Thyroid gland (tissue), 4 donors: ENCODE results near the gene FCHO1.

Experiments
- POLR2A ChIP-seq, 2 donors: fragments of 450-650 bp; IDR thresholded peaks; one replicate each; pipeline ENCODE4 v1.6.1; 2017; ENCODE audit warnings: antibody characterized with exemption in 2 of 2, mild to moderate bottlenecking in 2 of 2, moderate library complexity in 1 of 2
- TF ChIP-seq, protein P1 (sequence below), 6 experiments: fragments of 200-600 bp in 3 of 6; fragments of 450-650 bp in 3 of 6; sonication (generic) in 3 of 6; IDR thresholded peaks; one replicate each; pipeline ENCODE4 v1.5.1; 2016 to 2019; ENCODE audit warnings: antibody characterized with exemption in 6 of 6, mild to moderate bottlenecking in 2 of 6, inconsistent platforms in 1 of 6, moderate library complexity in 1 of 6

DNA sequence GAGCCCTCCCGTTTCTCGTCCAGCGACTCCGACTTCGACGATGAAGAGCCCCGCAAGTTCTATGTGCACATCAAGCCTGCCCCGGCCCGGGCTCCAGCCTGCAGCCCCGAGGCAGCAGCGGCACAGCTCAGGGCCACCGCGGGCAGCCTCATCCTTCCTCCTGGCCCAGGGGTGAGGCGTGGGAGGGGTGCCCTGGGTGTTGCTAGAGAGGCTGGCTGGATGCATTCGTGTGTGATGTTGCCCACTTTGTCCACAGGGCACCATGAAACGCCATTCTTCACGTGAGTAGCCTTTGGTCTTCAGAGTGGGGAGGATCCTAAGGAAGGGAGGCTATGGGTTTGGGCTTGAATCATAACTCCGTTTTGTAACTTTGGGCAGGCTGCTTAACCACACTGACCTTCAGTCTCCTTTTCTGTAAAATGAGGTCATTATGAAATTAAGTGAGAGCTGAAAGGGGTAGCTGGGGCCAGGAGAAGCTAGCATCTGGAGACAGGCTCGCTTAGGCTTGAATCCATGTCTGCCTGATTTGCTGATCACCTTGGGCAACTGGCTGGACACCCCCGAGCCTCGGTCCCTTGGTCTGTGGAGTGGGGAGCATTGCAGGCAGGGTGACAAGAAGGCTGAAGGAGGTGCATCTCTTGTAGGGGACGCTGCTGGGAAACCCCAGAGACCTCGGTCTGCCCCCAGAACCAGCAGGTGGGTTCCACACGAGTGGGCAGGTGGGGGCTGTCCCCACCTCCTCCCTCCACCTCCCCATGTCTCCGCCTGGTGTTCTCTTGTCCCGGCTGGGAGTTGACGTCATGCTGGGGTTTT is 24.9 kb downstream of the FCHO1 start:
- TF ChIP-seq POLR2A (IDR thresholded peaks at IDR 0.05): no peak
- TF ChIP-seq, protein P1, sequence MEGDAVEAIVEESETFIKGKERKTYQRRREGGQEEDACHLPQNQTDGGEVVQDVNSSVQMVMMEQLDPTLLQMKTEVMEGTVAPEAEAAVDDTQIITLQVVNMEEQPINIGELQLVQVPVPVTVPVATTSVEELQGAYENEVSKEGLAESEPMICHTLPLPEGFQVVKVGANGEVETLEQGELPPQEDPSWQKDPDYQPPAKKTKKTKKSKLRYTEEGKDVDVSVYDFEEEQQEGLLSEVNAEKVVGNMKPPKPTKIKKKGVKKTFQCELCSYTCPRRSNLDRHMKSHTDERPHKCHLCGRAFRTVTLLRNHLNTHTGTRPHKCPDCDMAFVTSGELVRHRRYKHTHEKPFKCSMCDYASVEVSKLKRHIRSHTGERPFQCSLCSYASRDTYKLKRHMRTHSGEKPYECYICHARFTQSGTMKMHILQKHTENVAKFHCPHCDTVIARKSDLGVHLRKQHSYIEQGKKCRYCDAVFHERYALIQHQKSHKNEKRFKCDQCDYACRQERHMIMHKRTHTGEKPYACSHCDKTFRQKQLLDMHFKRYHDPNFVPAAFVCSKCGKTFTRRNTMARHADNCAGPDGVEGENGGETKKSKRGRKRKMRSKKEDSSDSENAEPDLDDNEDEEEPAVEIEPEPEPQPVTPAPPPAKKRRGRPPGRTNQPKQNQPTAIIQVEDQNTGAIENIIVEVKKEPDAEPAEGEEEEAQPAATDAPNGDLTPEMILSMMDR (IDR thresholded peaks at IDR 0.05): no peak
